GM18505 (cell line): ENCODE measurements around the gene CYGB.

Source experiments
- ATAC-seq: cut with Tn5 transposase; IDR thresholded peaks from one replicate; pipeline ENCODE4 v1.9.1; 2021; ENCODE audit not compliant: unreplicated experiment
- POLR2A ChIP-seq: IDR thresholded peaks from 4 replicates; pipeline ENCODE4 v1.6.1; 2011; ENCODE audit warnings: borderline replicate concordance; ENCODE audit not compliant: insufficient read depth, insufficient read length; ENCODE audit errors: extremely low read depth

The CYGB gene

GRCh38 chr17:76537578-76538280 is at the start of gene CYGB:
Gene CYGB (minus strand): TSS chr17:76537709. CDS start chr17:76537542, 167 bp downstream.
- ATAC-seq: no peak
- TF ChIP-seq POLR2A: no peak

- no peak for ATAC-seq
- TF ChIP-seq POLR2A: no peak
Measured at GRCh38 chr17:76586741-76587487, 49.4 kb upstream of the CYGB start.

GRCh38 chr17:76585649-76586593 is 48.4 kb upstream of the CYGB start, which contains the start of gene ST6GALNAC2:
Gene ST6GALNAC2 (minus strand): TSS chr17:76585860. CDS start chr17:76585808, 52 bp downstream.
- TF ChIP-seq POLR2A: no peak
- ATAC-seq: no peak

- ATAC-seq: no peak
- TF ChIP-seq POLR2A: no peak
Measured at GRCh38 chr17:76585033-76585648, 47.6 kb upstream of the CYGB start.

DNA sequence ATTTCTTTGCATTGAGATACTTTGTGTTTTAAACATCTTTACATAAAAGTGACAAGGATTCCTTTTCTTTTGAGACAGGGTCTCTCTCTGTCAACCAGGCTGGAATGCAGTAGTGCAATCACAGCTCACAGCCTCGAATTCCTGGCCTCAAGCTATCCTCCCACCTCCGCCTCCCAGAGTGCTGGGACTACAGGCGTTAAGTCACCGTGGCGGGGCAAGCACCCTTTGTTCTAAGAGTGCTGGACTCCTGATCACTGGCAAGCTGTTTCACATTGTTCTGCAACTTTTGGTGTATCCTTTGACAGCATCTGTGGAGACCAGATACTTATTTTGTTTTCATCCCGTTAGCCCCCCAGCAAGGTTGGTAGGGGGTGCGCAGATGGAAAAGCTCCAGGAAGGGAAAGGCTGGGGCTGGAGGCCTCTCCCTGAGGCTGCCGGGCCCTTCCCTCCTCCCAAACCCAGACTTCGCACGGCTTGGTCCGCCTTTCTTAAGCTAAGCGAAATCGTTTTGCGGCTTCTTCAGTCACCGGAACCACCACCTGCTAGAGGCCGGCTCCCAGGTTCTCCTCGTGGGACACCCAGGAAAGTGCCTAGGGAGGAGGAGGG is 47.0 kb upstream of the CYGB start:
- TF ChIP-seq POLR2A: no peak
- no peak for ATAC-seq

- no peak for TF ChIP-seq POLR2A
- no peak for ATAC-seq
Measured at GRCh38 chr17:76582660-76583059, 45.2 kb upstream of the CYGB start.

DNA sequence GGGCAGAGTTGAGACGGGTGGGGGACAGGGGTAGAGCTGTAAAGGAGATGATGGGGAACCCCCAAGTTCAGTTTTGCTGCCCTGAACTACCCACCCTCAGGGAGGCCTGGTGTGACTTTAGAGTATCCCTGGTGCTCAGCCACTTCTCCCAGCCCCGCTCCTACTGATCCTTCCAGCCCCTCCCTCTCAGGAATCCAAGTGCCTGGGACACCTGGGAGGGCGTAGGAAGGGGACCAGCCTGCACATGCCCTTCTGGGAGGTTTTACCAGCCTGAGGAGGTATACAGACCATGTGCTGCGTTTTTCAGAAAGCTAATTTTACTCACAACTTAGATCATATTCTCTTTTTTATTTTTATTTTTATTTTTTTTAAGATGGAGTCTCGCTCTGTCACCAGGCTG is 44.0 kb upstream of the CYGB start:
- no peak for TF ChIP-seq POLR2A
- ATAC-seq: no peak

DNA sequence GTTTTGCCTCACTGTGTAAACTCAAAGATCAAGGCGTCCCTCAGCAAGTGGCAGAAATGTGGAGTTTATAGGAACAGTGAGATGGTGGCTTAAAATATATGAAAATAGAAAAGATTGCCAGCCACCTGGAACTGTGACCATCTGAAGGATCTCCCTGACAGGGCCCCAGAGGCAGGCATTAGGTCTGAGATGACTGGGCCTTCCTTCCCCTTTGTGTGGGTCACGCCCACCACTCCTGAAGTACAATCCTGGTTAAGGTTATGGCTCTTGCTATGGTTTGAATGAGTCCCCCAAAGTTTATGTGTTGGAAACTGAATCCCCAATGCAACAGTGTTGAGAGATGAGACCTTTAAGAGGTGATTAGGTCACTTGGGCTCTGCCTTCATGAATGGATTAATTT is 41.8 kb upstream of the CYGB start:
- no peak for ATAC-seq
- TF ChIP-seq POLR2A: no peak

DNA sequence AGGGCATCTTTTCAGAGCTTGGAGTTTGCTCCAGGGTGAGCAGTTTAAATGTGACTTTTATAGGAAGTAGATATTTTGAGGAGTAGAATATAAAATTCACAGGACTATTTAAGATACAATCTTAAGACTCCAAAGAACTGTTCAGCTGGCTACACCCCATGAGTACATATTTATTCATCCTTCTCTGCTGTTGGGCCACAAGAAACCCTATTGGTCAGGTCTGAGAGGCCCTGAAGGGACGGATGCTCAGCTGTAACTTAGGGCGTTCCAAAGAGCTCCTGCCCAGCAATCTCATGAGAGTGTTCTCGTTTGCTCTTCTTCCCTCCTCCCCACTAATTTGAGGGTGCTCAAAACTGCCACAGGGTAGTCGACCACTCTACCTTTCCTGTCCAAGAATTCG is 40.9 kb upstream of the CYGB start:
- TF ChIP-seq POLR2A: no peak
- ATAC-seq: no peak

DNA sequence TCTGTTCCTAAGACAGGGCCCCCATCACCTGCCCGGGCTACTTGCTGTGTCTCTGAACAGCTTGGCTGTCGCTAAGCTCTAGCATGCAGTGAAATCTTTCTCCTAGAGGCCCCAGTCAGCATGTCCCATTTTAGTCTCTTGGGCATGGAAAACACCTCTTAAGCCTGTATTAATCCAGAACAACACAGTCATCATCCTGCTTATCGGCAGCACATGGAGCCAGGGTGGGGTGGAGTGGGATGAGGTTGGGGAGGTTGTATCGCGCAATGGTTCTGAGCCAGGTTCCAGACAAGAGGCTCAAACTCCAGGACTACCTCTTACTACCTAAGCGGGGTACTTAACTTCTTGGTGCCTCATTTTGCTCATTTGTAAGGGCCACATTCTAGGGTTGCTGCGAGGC is 40.4 kb upstream of the CYGB start:
- ATAC-seq: no peak
- no peak for TF ChIP-seq POLR2A

DNA sequence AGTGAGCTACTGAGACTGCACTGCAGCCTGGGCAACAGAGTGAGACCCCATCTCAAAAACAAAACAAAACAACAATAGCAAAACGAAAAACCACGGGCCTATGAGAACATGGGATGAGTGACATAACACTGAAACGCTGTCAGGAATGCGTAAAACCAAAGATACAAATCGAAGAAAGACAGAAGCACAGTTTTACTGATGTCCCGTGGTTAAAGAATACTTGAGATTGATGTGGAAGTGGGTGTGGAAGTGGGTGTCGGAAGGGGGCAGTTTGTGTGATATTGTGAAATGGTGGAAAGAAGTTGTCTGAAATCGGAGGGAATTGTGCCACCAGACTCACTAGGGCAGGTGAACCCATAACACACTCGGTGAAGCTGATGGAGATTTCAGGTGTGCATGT is 38.7 kb upstream of the CYGB start:
- no peak for ATAC-seq
- no peak for TF ChIP-seq POLR2A

DNA sequence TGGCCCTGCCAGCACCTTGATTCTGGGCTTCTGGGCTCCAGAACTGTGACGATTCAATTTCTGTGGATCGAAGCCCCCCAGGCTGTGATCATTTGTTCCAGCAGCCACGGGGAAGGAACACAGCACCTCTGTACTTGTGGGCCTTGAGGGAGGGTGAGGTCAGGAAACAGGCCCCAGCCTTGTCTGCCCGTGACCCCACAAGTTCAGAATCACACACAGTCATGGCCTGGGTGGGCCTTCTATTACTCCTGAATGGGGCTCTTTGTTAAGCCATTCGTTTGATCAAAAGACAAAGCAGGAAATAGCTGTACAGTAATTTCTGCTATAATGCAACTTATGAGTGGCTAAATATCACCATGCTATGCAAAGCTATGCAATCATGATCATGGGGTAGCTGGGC is 38.1 kb upstream of the CYGB start:
- TF ChIP-seq POLR2A: no peak
- no peak for ATAC-seq

GRCh38 chr17:76574166-76574565 is 36.7 kb upstream of the CYGB start:
- no peak for ATAC-seq

DNA sequence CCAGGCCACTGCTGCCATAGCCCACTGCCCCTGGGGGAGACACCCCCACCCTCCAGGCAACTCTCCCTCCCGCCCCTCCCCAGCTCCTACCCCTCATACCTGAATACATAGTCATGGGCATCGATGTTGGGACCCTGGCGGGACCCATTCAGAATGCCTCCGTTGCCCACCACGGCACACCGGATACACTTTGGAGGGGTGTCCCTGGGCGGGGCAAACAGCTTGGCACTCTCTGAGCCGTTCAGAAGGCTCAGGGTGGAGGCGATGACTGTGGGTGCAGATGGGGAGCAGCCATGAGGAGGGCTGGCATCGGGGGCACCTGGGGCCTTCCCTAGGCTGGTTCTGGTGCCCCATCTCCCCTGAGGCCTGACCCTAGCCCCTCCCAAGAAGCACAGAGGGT is 35.6 kb upstream of the CYGB start:
- no peak for ATAC-seq
- TF ChIP-seq POLR2A: no peak

More at GRCh38 chr17:76574166-76574565, 36.7 kb upstream of the CYGB start:
- TF ChIP-seq POLR2A: no peak
